ENCODE data around the gene MLIP. TPM values are rescaled to one million over a fixed set of nuclear protein-coding genes. Genes with fewer than 3 reads are reported as not detected.
"Not testable (repeated sequence)": the region's sequence is repeated elsewhere in the genome, so short reads cannot be mapped to it uniquely, and the experiment has no call there.

MLIP gene
- total RNA-seq, 3 donors from 2014 or later = 0.44 to 4.5 TPM; not detected in 1

- no peak overlapping the region for H3K4me3 ChIP-seq
Measured at GRCh38 chr6:54204921-54205591, 93.8 kb downstream of the MLIP start.

GRCh38 chr6:54206510-54206909 is 95.3 kb downstream of the MLIP start:
- intact Hi-C loops (cut with DNase I; ENCODE audit: low total_unique reads) = no loop called here
- TF ChIP-seq POLR2AphosphoS5 (IDR thresholded peaks at IDR 0.05) (no peak), POLR2A (IDR thresholded peaks at IDR 0.05) (no peak), CTCF (IDR thresholded peaks at IDR 0.05) (no peak)
- no peak overlapping the region for H3K4me3 ChIP-seq
- H3K36me3 ChIP-seq = no peaks in the 10 kb centered on the region
- H3K27ac ChIP-seq = no peak overlapping the region
- no peak for DNase-seq (ENCODE audit: low spot score in 2 of 2)
- H3K4me1 ChIP-seq = no peaks in the 10 kb centered on the region
- no peaks in the 10 kb centered on the region for H3K27me3 ChIP-seq
- no peaks in the 10 kb centered on the region for H3K9me3 ChIP-seq

More at GRCh38 chr6:54204921-54205591, 93.8 kb downstream of the MLIP start:
- Histone ChIP-seq H3K27me3 (no peaks in the 10 kb centered on the region), H3K9me3 (no peaks in the 10 kb centered on the region), H3K4me1 (no peaks in the 10 kb centered on the region), H3K36me3 (no peaks in the 10 kb centered on the region), H3K27ac (no peak overlapping the region)
- intact Hi-C loops (cut with DNase I; ENCODE audit: low total_unique reads) = no loop called here
- TF ChIP-seq POLR2AphosphoS5 (IDR thresholded peaks at IDR 0.05) (no peak), POLR2A (IDR thresholded peaks at IDR 0.05) (no peak), CTCF (IDR thresholded peaks at IDR 0.05) (no peak)
- no peak for DNase-seq (ENCODE audit: low spot score in 2 of 2)

- H3K27ac ChIP-seq; H3K36me3 ChIP-seq; intact Hi-C loops (cut with DNase I; ENCODE audit: low total_unique reads); H3K4me3 ChIP-seq; H3K4me1 ChIP-seq; H3K27me3 ChIP-seq; H3K9me3 ChIP-seq; DNase-seq (ENCODE audit: low spot score in 2 of 2): not testable (repeated sequence)
Measured at GRCh38 chr6:54209983-54210382, 98.7 kb downstream of the MLIP start.

- no peaks in the 10 kb centered on the region for H3K4me1 ChIP-seq
- H3K36me3 ChIP-seq = no peaks in the 10 kb centered on the region
- no peak overlapping the region for H3K27ac ChIP-seq
- no peak for DNase-seq (ENCODE audit: low spot score in 2 of 2)
- no peak for TF ChIP-seq POLR2AphosphoS5 (IDR thresholded peaks at IDR 0.05)
- TF ChIP-seq CTCF (IDR thresholded peaks at IDR 0.05) = no peak
- TF ChIP-seq POLR2A (IDR thresholded peaks at IDR 0.05) = no peak
- H3K27me3 ChIP-seq = no peaks in the 10 kb centered on the region
- intact Hi-C loops (cut with DNase I; ENCODE audit: low total_unique reads) = no loop called here
- H3K4me3 ChIP-seq = no peak overlapping the region
- no peaks in the 10 kb centered on the region for H3K9me3 ChIP-seq
Measured at GRCh38 chr6:54214286-54214685, 103.0 kb downstream of the MLIP start.

GRCh38 chr6:54216336-54216735 is 105.1 kb downstream of the MLIP start:
- Histone ChIP-seq H3K27ac (no peak overlapping the region), H3K4me3 (no peak overlapping the region), H3K36me3 (no peaks in the 10 kb centered on the region), H3K4me1 (no peaks in the 10 kb centered on the region), H3K27me3 (no peaks in the 10 kb centered on the region), H3K9me3 (no peaks in the 10 kb centered on the region)
- no peak for DNase-seq (ENCODE audit: low spot score in 2 of 2)
- intact Hi-C loops (cut with DNase I; ENCODE audit: low total_unique reads) = no loop called here
- TF ChIP-seq POLR2A (IDR thresholded peaks at IDR 0.05) = no peak
- no peak for TF ChIP-seq CTCF (IDR thresholded peaks at IDR 0.05)
- no peak for TF ChIP-seq POLR2AphosphoS5 (IDR thresholded peaks at IDR 0.05)

Measured in breast epithelium (tissue), 4 donors.